Measurements from ENCODE around the gene TMC1.

The TMC1 gene

DNA sequence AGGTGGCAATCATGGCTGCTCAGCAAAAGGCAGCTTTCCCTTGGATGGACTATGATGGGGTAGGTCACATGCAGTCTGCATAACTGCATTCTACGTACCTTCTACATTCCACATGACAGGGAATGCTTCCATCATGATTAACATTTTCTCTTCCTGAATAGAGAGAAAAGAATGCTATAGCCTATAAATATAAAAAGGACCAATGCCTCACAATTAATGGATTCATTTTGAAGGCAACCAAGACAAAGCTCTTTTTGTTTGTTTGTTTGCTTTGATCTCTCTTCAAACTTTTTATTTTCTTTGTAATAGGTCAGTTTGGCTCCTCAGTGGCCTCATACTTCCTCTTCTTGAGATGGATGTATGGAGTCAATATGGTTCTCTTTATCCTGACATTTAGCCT, 230.1 kb downstream of the TMC1 start:
- DNase-seq (ENCODE audit: insufficient read length) (no peak), FAIRE-seq (no peak)
- no peak for TF ChIP-seq POLR2A (IDR thresholded peaks at IDR 0.05; ENCODE audit: low read depth, low read length)
- no peak for TF ChIP-seq TAF1 (IDR thresholded peaks at IDR 0.05; ENCODE audit: borderline replicate concordance, low read depth, low read length)
- no peak for TF ChIP-seq POLR2AphosphoS5 (IDR thresholded peaks at IDR 0.05; ENCODE audit: low read depth, low read length)

DNA sequence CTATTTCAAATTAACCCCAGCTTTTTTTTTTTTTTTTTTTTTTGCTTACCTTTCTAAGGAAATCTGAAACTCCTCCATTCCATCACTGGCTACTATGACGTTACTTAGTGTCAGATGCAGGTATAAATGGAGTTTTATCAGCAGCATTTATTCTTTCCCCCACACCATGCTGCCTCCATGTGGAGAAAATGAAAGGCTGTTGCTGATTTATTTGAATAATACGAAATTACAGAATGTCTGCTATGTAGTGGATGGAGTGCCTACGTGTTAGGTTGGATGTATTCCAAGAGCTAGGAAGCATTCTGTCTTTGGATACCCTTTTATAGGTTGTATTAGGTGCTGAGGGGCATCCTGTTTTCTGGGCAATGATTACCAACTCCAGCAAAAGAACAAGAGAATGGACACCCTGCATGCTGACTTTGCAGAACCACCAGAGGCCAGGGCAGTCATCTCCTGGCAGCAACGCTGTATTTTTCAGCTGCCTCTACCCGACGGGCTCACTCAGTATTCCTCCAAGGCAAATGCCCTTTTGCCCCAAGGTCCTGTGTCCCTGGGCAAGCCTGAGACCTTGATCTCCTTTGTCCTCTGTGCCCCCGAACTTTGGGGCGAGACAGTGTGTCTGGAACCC, 232.0 kb downstream of the TMC1 start:
- DNase-seq (ENCODE audit: insufficient read length) (no peak), FAIRE-seq (no peak)
- TF ChIP-seq POLR2A (IDR thresholded peaks at IDR 0.05; ENCODE audit: low read depth, low read length): no peak
- TF ChIP-seq TAF1 (IDR thresholded peaks at IDR 0.05; ENCODE audit: borderline replicate concordance, low read depth, low read length): no peak
- TF ChIP-seq POLR2AphosphoS5 (IDR thresholded peaks at IDR 0.05; ENCODE audit: low read depth, low read length): no peak

DNA sequence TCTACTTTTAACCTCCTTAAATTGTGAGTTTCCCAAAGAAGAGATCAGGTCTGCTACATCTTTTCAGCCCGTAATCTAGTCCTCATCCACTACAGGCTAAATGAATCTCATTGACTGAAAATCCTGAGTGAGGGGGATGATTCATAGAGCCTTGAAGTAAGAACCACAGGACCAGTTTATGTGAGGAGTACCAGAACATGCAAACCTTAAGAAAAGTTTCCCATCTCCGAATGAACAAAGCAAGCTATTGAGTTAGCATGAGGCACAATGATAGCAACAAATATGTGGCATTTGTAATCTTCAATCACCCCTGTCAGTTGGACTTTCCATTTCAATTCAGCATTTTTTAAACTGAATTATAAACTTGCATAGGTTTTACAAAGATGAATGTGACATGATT, 234.4 kb downstream of the TMC1 start:
- DNase-seq (ENCODE audit: insufficient read length) (no peak), FAIRE-seq (no peak)
- no peak for TF ChIP-seq POLR2A (IDR thresholded peaks at IDR 0.05; ENCODE audit: low read depth, low read length)
- TF ChIP-seq POLR2AphosphoS5 (IDR thresholded peaks at IDR 0.05; ENCODE audit: low read depth, low read length): no peak
- no peak for TF ChIP-seq TAF1 (IDR thresholded peaks at IDR 0.05; ENCODE audit: borderline replicate concordance, low read depth, low read length)

DNA sequence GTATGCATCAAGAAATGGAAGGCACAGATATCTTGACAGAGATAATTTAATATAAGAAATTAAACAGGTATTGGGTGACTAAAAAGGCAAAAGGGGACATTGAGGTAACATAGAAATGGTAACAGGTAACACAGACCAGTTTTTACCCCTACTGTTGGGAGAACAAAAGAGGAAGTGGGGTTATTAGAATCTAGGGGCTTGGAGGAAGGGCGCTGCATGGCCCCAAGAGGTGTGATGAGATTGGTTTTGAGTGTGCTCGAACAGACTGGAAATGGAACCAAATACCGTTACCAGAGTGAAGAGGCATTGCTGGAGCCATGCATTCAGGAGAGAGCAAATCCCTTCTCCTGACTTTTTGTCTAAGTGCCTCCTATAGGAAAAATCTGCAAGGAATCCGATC, 237.5 kb downstream of the TMC1 start:
- TF ChIP-seq POLR2AphosphoS5 (IDR thresholded peaks at IDR 0.05; ENCODE audit: low read depth, low read length) (no peak), TAF1 (IDR thresholded peaks at IDR 0.05; ENCODE audit: borderline replicate concordance, low read depth, low read length) (no peak), POLR2A (IDR thresholded peaks at IDR 0.05; ENCODE audit: low read depth, low read length) (no peak)
- FAIRE-seq (no peak), DNase-seq (ENCODE audit: insufficient read length) (no peak)

DNA sequence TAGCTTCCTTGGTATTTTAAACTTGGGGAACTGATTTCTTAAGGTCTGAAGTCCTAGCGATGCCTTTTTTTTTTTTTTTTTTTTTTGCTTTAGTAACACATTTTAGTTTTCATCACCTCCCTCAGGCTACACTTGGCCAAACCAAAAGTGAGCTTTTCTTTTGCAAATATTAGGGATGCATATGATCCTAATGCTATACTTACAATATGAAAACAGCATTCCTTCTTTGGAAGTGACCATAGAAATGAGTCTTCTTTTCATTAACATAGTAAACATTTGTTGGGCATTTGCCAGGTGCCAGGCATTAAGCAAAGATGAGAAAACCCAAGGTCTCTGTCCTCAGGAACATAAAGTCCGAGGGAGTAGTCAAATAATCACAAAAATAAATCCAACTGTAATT, 241.6 kb downstream of the TMC1 start:
- TF ChIP-seq TAF1 (IDR thresholded peaks at IDR 0.05; ENCODE audit: borderline replicate concordance, low read depth, low read length) (no peak), POLR2AphosphoS5 (IDR thresholded peaks at IDR 0.05; ENCODE audit: low read depth, low read length) (no peak), POLR2A (IDR thresholded peaks at IDR 0.05; ENCODE audit: low read depth, low read length) (no peak)
- DNase-seq (ENCODE audit: insufficient read length) (no peak), FAIRE-seq (no peak)

DNA sequence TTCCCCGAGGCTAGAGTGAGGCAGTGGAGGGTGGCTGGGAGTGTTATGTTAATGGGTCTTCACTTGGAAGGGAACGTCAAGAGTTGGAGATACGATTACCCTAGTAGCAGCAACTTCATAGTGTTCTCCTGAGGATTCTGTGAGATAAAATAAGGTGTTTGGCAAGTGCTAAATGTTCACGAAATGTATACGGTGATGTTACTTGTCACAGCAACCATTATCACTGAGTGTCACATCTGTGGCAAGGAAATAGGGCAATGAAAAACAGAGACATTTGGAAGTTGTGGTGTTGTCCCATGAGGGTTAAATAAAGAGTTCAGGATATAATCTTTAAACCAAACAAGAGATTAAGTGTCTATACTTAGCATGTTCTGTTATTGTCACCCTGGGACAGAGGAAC, 248.1 kb downstream of the TMC1 start:
- no peak for FAIRE-seq
- DNase-seq (ENCODE audit: insufficient read length): no peak
- TF ChIP-seq POLR2AphosphoS5 (IDR thresholded peaks at IDR 0.05; ENCODE audit: low read depth, low read length) (no peak), TAF1 (IDR thresholded peaks at IDR 0.05; ENCODE audit: borderline replicate concordance, low read depth, low read length) (no peak), POLR2A (IDR thresholded peaks at IDR 0.05; ENCODE audit: low read depth, low read length) (no peak)

DNA sequence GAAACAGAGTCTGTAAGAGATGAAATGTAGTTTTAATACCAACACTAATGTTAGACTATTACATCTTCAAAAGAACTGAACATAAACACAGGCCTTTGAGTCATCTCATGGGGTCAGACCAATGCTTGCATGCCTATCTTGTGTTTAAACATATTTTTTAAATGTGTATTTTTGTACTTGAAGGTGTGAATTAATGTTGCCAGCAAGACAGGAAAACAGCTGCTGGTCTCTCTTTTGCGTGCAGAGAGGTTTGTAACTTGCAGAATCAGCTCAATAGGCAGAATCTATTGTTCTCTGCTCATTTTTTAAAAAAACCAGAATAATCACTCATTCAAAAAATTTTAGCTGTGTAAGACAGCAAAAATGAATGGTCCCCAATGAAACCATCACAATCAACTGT, 251.3 kb downstream of the TMC1 start:
- no peak for FAIRE-seq
- TF ChIP-seq POLR2A (IDR thresholded peaks at IDR 0.05; ENCODE audit: low read depth, low read length) (no peak), POLR2AphosphoS5 (IDR thresholded peaks at IDR 0.05; ENCODE audit: low read depth, low read length) (no peak), TAF1 (IDR thresholded peaks at IDR 0.05; ENCODE audit: borderline replicate concordance, low read depth, low read length) (no peak)
- no peak for DNase-seq (ENCODE audit: insufficient read length)

DNA sequence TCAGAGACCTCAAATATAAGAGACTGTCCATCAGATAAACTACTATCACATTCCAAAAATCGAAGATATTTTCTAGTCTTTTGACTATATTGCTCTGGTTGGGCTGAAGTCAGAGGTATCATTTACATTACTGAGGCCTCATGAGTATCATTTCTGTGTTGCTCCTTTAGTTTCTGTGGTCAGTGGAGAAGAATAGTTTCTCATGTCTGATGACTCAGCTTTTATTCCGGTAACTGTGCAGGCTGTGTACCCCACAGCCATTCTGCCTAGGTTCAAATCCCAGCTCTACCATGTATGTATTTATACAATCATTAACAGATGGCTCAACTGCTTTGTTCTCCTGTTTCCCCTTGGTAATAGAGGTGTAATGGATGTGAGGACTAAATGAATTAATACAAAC, 252.2 kb downstream of the TMC1 start:
- no peak for FAIRE-seq
- DNase-seq (ENCODE audit: insufficient read length): no peak

DNA sequence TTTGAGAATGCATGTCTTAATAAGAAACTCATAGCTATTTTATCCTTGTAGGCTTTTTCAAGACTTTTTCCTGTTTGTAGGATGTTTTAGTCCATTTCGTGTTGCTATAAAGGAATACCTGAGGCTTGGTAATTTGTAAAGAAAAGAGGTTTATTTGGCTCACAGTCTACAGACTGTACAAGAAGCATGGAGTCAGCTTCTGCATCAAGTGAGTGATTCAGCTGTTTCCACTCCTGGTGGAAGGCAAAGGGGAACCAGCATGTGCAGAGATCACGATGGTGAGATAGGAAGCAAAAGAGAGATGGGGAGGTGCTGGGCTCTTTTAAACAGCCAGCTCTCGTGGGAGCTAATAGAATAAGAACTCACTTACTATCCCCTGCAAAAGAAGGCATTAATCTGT, 254.2 kb downstream of the TMC1 start:
- DNase-seq (ENCODE audit: insufficient read length) (no peak), FAIRE-seq (no peak)
- no peak for TF ChIP-seq POLR2A (IDR thresholded peaks at IDR 0.05; ENCODE audit: low read depth, low read length)
- no peak for TF ChIP-seq POLR2AphosphoS5 (IDR thresholded peaks at IDR 0.05; ENCODE audit: low read depth, low read length)
- no peak for TF ChIP-seq TAF1 (IDR thresholded peaks at IDR 0.05; ENCODE audit: borderline replicate concordance, low read depth, low read length)

More for the DNA sequence above, 252.2 kb downstream of the TMC1 start:
- TF ChIP-seq POLR2AphosphoS5 (IDR thresholded peaks at IDR 0.05; ENCODE audit: low read depth, low read length) (no peak), TAF1 (IDR thresholded peaks at IDR 0.05; ENCODE audit: borderline replicate concordance, low read depth, low read length) (no peak), POLR2A (IDR thresholded peaks at IDR 0.05; ENCODE audit: low read depth, low read length) (no peak)

DNA sequence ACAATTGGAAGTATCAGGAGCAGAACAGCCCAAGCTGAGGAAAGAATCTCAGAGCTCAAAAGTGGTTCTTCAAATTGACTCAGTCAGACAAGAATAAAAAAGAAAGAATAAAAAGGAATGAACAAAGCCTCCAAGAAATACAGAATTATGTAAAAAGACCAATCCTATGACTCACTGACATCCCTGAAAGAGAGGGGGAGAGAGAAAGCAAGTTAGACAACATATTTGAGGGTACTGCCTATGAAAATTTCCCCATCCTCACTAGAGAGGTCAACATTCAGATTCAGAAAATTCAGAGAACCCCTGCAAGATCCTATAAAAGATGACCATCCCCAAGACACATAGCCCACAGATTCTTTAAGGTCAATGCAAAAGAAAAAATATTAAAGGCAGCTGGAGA, 258.2 kb downstream of the TMC1 start:
- DNase-seq (ENCODE audit: insufficient read length) (no peak), FAIRE-seq (no peak)
- no peak for TF ChIP-seq POLR2AphosphoS5 (IDR thresholded peaks at IDR 0.05; ENCODE audit: low read depth, low read length)
- no peak for TF ChIP-seq POLR2A (IDR thresholded peaks at IDR 0.05; ENCODE audit: low read depth, low read length)
- TF ChIP-seq TAF1 (IDR thresholded peaks at IDR 0.05; ENCODE audit: borderline replicate concordance, low read depth, low read length): no peak

DNA sequence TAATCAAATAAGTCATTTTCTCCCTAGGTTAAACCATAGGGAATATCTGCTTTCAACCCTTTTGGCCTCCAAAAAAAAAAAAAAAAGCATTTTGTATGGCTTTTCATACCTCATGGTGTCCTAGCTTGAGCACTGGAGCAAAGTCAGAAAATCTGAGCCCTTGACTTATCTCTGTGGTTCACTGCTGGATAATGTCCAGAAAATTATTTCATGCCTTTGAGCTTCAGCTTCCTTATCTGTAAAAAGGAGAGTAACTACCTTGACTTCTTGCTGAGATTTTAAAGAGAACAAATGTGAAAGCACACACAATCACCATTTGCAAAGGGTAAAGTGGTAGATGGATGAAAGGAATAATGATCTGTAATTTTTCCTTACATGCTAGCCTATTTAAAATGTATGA, 265.5 kb downstream of the TMC1 start:
- TF ChIP-seq POLR2A (IDR thresholded peaks at IDR 0.05; ENCODE audit: low read depth, low read length) (no peak), POLR2AphosphoS5 (IDR thresholded peaks at IDR 0.05; ENCODE audit: low read depth, low read length) (no peak)
- DNase-seq (ENCODE audit: insufficient read length) (no peak), FAIRE-seq (no peak)

DNA sequence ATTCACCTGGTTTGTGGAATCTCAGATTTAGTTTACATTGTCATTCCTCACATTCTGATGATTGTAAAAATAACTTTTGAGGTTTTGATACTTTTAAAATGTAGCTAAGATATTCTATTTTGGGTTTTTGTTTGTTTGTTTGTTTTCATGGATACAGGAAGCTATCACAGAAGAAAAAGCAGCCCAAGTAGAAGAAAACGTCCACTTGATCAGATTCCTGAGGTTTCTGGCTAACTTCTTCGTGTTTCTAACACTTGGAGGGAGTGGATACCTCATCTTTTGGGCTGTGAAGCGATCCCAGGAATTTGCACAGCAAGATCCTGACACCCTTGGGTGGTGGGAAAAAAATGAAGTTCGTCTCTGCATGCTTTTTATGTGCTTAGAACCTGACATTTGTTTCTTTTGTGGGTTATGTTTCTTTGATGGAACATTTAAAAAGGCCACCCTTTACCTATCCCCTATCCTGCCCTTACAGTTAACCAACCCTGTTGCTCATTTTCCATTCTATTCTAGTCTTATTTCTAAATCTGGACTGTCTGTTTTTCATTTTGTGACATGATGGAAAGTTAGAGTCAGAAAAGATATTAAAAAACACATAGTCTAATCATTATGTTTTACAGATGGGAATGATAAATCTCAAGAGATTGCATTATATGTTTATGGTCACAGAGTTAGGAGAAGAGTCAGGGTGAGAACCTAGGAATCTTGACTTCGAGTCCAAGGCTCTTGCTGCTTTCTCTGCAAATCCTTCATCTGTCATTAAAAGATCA, 267.7 kb downstream of the TMC1 start:
- DNase-seq (ENCODE audit: insufficient read length) (no peak), FAIRE-seq (no peak)
- TF ChIP-seq POLR2A (IDR thresholded peaks at IDR 0.05; ENCODE audit: low read depth, low read length): no peak
- no peak for TF ChIP-seq TAF1 (IDR thresholded peaks at IDR 0.05; ENCODE audit: borderline replicate concordance, low read depth, low read length)
- no peak for TF ChIP-seq POLR2AphosphoS5 (IDR thresholded peaks at IDR 0.05; ENCODE audit: low read depth, low read length)

Data from GM12892 (cell line).